ENCODE data around the gene KLHDC3. TPM values are rescaled to one million over a fixed set of nuclear protein-coding genes. Genes with fewer than 3 reads are reported as not detected.

Gene KLHDC3
- total and polyA plus RNA-seq, 2 of the 13 experiments (the other 11 are each of a cell fraction or from before 2014, with no cell fraction given), result 78.3 to 91.5 TPM

GRCh38 chr6:43021270-43022047, 7.4 kb downstream of the KLHDC3 start, which contains the start of gene RRP36 (continued):
- TF ChIP-seq NFAT5 (CRISPR knock-in tag; IDR thresholded peaks at IDR 0.05), result peak; percentile 88; the same call in 1 of the 2 replicates
- peak; percentile 27; the same call in 1 of the 2 replicates for TF ChIP-seq ZNF431 (CRISPR knock-in tag; IDR thresholded peaks at IDR 0.05; ENCODE audit: borderline replicate concordance, low read depth)
- TF ChIP-seq KDM5B (CRISPR knock-in tag; IDR thresholded peaks at IDR 0.05; ENCODE audit: borderline replicate concordance), result peak; percentile 90
- no peak for TF ChIP-seq PTBP1 (IDR thresholded peaks at IDR 0.05; ENCODE audit: low read depth, low read length, poor library complexity, severe bottlenecking)
- no peak for TF ChIP-seq MBNL3 (CRISPR knock-in tag; conservative IDR thresholded peaks at IDR 0.05)
- 0 out of 2 replicates have a peak, but pooled peaks have one; percentile 34 for TF ChIP-seq KDM4B (CRISPR knock-in tag; IDR thresholded peaks at IDR 0.05)
- no peak for TF ChIP-seq ZNF646 (CRISPR knock-in tag; IDR thresholded peaks at IDR 0.05)
- peak; percentile 82 for TF ChIP-seq PHF8 (CRISPR knock-in tag; IDR thresholded peaks at IDR 0.05)
- TF ChIP-seq ZNF562 (CRISPR knock-in tag; IDR thresholded peaks at IDR 0.05; ENCODE audit: borderline replicate concordance), result no peak
- no peak for TF ChIP-seq ZBTB7A (CRISPR knock-in tag; IDR thresholded peaks at IDR 0.05)
- peak; percentile 73; the same call in 1 of the 2 replicates for TF ChIP-seq BATF2 (CRISPR knock-in tag; IDR thresholded peaks at IDR 0.05)
- peak; percentile 95 for TF ChIP-seq AGO2 (optimal IDR thresholded peaks at IDR 0.05; ENCODE audit: low read depth, low read length)
- TF ChIP-seq ZSCAN21 (CRISPR knock-in tag; IDR thresholded peaks at IDR 0.05; ENCODE audit: borderline replicate concordance), result no peak; the same call in 1 of the 2 replicates
- TF ChIP-seq ZNF274 (CRISPR knock-in tag; IDR thresholded peaks at IDR 0.05), result peak; percentile 82; the same call in 1 of the 2 replicates
- no peak for TF ChIP-seq ZNF496 (CRISPR knock-in tag; IDR thresholded peaks at IDR 0.05; ENCODE audit: insufficient replicate concordance)
